GM18858 (cell line): ENCODE results near the gene CPPED1.

ENCODE experiments used
- ATAC-seq: cut with Tn5 transposase; IDR thresholded peaks from one replicate; pipeline ENCODE4 v1.9.1; 2021; ENCODE audit not compliant: unreplicated experiment

CPPED1 gene

DNA sequence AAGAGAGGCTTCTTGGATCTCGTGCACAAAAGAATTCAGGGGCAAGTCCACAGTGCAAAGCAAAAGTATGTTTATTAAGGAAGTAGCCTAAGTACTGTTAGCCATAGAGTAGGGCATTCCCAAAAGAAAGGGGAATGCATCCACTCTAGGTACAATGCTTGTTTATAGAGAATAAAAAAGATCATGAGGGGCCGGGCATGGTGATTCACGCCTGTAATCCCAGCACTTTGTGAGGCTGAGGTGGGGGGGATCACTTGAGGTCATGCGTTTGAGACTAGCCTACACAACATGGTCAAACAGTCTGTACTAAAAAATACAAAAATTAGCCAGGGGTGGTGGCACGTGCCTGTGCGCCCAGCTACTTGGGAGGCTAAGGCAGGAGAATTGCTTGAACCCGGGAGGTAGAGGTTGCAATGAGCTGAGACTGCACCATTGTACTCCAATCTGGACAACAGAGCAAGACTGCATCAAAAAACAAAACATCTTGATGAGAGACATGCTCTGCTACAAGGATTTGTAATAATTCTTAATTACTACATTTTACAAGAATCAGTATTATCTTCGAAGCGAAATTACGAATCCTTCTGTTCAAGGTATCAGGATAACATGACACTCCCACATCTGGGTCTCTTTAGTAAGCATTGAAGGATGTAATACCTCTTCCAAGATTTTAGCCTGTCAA, 191.6 kb downstream of the CPPED1 start:
- ATAC-seq, result no peak

DNA sequence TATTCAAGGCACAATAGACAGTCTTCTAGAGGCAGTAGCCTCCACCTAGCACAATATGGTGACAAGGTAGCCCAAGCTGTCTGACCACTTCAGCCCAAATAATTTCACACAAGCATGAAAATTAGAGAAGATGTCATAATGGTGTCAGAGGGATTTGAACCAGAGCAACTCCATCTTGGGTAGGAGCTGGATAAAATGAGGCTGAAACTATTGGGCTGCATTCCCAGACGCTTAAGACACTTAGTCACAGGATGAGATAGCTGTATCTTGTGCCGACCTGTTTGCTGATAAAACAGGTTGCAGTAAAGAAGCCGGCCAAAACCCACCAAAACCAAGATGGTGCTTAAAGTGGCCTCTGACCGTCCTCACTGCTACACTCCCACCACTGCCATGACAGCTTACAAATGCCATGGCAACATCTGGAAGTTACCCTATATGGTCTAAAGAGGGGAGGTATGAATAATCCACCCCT, 192.6 kb downstream of the CPPED1 start:
- no peak for ATAC-seq

DNA sequence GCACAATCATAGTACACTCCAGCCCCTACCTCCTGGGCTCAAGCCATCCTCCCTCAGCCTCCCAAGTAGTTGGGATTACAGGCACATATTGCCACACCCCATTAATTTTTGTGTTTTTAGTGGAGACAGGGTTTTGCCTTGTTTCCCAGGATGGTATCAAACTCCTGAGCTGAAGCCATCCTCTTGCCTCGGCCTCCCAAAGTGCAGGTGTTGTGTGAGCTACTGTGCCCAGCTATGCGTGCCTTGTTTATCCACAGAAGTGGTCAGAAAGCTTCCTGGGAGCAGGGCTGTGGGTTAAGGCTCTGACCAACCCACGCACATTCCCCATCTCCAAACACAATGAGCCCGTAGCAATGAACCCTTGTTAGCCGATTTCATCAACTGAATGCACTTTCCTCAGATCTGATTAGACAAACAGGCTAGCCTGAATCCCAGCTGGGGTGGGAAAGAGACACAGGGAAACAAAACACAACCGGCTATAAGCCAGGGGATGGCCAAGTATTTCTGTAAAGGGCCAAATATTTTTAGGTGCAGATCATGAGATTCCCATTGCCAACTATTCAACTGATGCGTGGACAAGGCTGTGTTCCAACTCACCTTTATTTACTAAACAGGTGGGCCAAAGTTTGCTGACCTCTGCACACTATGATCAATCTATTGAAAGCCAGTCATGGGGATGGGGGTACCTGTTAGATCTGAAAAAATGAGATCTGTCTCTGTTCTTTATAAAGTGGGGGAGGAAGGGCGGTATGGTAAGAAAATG, 193.6 kb downstream of the CPPED1 start:
- ATAC-seq, result no peak
